DMS53 (cell line): ENCODE results near the gene EVC.
A peak's percentile ranks its signal among the peaks of the same experiment; 100 is the strongest.
"Not testable (repeated sequence)": the region's sequence is repeated elsewhere in the genome, so short reads cannot be mapped to it uniquely, and the experiment has no call there.

Experiments used
- DNase-seq: peaks from one replicate; lab custom pipeline; 2025; lab: John Stamatoyannopoulos, UW

Gene EVC

GRCh38 chr4:5812506-5813229 lies 101.7 kb downstream of the EVC start:
- peak; percentile 91 for DNase-seq

DNA sequence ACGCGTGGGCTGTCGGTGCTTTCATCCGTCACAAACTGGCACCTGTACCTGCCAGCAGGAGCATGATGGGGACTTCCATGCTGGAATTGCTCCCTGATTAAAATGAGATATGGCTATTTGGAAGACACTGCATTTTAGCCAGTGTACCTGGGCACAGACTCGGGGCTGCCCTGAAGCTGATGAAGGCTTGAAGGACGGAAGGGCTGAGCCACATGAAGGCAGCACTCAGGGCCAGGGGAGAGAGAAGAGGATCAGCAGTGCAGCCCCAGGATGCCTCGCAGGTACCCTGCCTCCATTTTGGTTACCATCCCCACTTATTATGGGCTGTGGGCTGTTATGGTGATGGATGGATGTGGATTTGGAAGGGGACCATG lies 102.9 kb downstream of the EVC start:
- no peak for DNase-seq

- no peak for DNase-seq
Measured at GRCh38 chr4:5814421-5814820, 103.4 kb downstream of the EVC start.

DNA sequence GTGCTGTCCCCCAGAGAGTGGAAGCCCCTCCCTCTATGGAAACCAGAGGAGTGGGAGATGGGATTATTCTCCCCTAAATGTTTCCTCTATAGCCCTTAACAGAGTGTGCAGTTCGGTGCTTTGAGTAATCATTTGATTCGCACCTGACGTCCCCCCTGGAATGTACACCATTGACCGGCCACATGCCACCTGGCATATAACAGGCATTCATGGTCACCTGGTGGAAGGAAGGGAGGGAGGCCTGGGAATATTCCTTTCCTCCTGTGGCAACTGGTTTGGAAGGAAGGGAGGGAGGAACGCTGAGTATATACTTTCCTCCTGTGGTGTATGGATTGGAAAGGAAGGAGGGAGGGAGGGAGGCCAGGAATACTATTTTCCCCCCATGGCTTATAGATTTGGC lies 104.6 kb downstream of the EVC start:
- DNase-seq = no peak

GRCh38 chr4:5816101-5816500 lies 105.1 kb downstream of the EVC start:
- DNase-seq = no peak

GRCh38 chr4:5816851-5817375 lies 105.9 kb downstream of the EVC start:
- no peak for DNase-seq

DNA sequence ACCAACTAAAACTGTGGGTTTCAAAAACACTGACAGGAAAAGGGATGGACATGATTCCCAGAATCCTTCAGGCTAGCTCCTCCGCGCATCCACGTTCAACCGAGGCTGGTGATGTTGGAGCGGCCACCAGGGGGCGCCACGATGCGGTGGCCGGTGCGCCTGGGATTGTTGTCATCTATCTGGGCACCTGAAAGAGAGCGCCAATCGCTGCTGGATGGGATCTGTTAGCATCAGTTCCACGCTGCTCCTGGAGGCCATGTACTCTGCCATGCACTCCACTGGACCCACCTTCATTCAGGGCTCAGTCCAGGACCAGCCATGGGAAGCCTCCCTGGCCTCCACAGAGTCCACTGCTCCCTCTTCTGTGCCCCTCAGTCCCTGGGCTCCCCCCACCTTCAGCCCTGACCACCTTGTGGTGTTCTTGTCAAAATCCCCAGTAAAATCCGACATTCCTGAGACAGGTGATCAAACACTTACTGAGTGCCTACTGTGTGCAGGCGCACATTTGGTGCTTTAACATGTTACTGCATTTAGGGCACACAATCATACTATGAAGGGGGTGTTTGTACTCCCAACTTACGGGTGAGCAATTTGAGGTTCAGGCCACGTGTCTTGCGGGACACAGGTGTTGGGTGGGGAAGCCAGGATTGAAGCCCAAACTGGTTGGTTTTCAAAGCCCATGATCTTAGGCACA lies 110.8 kb downstream of the EVC start:
- DNase-seq = peak; percentile 59

DNA sequence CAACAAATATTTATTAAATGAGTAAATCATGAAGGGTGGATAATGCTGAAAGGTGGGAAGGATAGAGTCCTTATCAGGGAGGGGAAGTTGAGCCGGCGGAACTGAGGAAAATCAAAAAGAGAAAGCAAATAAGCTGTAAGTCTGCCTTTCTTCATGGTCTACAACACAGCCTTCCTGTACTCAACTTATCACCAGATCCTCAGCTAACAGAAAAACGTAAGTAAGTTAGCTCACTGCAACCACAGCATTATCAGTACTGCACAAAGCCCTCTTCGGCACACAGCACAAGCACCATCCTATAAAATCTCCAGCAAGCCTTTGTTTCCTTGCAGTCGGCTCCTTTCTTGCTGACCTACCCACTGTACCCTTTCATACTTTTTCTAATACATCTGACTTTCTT lies 111.6 kb downstream of the EVC start:
- DNase-seq = no peak

DNA sequence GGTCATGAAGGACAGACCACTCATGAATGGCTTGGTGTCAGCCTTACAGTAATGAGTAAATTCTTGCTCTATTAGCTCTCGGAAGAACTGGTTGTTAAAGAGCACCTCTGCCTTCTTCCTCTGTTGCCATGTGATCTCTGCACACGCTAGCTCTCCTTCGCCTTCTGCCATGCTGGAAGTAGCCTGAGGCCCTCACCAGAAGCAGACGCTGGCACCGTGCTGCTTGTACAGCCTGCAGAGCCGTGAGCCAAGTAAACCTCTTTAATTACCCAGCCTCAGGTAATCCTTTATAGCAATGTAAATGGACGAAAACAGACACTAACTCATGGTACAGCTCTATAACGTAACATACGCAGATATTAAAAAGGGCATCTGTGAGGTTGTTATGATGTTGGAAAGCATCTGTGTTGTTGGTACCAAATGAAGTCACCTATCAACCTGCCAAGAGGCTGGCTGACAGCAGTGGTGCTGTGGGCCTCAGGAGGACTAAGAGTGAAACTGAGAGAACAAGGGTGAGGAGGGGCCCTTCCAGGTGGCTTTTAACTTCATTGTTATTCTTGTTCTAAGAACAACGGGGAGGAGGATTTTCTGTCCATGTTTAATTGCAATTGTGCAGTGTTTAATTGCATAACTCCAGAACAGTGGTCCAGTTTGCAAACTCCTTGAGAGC lies 112.7 kb downstream of the EVC start:
- no peak for DNase-seq

DNA sequence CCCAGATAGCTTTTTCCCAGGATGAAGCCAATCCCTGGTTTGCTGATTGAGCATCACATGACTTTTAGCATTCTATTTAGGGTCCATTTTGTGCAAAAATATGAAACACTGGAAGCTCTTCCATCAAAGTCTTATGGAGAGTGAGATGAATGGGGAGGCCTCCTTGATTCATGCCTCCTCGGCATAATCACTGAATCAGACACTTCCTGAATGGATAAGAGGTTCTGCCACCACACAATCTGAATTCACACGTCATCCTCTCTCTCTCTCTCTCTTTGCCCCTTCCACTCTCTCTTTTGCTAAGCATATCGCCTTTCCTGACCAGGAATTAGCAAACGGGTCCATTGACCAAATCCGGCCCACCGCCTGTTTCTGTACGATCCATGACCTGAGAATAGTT lies 113.2 kb downstream of the EVC start:
- no peak for DNase-seq

GRCh38 chr4:5824635-5825034 lies 113.6 kb downstream of the EVC start:
- peak; percentile 73 for DNase-seq

DNA sequence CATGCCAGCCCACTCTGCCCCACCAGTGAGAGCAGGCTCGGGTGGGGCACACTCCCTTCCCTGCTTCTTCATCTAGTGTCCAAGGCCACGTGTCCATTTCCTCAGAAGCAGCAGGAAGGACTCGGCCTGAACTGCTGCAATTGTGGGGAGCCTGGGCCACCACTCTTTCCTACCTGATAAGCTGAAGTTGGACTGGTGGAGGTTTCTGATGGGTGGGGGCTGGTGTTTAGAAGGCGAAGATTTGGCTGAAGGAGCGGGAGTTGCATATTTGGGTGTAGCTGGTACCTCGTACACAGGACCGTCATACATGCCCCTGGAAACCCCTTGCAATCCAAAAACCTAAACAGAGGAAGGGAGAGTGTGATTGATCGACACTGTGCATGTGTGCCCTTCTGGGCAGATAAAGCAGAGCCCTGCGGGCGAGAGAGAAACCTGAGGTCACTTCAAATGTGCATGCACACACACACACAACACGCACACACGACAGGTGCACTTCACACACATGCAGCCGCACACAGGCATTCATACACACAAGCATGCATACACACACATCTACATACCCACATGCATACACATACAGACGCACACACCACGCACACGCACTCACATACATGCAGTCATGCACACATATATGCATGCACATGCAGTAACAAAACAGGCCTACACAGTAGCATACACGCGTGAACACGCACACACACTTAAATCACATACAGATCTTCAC lies 114.5 kb downstream of the EVC start:
- no peak for DNase-seq

GRCh38 chr4:5826437-5827107 lies 115.6 kb downstream of the EVC start:
- no peak for DNase-seq

DNA sequence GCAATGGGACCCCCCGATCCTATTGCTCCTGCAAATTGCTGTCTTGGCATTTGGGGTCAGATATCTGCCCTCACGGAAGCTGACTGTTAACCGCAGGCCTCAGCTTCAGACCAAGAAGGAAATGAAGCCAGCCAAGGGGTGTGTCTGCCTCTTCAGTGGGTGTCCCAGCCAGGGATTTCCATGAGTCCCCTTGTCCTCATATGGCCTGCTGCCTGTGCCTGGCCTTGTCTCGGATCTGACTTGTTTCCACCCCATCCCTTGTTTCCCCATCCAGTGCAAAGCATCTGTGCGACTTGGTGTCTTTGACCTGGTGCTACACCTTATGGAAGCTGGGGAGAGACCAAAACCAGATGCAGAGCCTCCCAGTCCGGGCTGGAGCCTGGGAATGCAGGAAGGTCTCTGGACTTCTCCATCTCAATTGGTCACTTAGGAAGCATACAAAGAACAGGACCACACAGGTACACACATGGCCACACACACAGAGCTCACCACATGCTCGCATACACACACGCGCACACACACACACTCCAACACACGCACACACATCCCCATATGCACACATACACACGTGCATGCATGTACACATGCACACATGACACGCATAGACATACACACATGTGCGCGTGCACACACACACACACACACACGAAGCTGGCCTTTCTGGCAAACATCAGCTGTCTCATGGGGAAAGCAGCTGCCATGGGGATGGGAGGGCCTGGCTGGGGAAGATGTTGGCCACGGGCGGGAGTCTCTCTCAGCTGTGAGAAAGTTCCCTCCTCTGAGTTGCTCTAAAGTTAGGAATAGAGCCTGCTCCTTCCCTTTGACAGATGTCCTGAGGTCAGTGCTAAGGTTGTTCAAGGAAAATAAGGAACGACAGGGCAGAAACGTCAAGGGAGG lies 116.4 kb downstream of the EVC start:
- no peak for DNase-seq

DNA sequence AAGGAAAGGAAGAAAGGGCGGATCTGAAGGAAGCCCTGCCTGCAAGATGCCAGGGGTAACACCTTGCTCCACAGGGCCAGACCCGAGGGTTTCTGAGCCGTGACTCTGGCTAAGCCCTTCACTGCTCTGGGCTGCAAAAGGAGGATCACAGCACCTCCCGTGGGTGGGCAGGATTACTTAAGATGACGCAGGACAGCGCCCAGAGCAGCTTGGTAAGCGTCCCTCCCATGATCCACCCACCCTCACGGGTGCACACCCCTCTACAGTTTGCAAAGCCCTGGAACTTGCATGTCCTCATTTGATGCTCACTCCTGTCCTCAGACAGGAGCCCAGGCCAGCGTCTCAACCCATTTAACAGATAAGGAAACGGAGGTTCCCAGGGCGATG lies 117.0 kb downstream of the EVC start:
- no peak for DNase-seq

GRCh38 chr4:5836943-5837342 lies 125.9 kb downstream of the EVC start:
- peak; percentile 94 for DNase-seq

DNA sequence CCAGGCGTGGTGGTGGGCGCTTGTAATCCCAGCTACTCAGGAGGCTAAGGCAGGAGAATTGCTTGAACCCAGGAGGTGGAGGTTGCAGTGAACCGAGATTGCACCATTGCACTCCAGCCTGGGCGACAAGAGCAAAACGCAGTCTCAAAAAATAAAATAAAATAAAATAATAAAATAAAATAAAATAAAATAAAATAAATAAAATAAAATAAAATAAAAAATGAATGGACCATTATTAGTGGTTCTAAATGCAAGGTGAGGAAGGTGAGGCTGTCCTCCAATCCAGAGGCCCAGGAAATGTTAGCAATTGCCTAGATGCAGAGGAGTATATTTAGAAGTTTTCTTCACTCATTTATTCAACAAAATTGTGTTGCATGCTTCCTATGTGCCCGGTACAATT lies 126.5 kb downstream of the EVC start:
- not testable (repeated sequence) for DNase-seq

DNA sequence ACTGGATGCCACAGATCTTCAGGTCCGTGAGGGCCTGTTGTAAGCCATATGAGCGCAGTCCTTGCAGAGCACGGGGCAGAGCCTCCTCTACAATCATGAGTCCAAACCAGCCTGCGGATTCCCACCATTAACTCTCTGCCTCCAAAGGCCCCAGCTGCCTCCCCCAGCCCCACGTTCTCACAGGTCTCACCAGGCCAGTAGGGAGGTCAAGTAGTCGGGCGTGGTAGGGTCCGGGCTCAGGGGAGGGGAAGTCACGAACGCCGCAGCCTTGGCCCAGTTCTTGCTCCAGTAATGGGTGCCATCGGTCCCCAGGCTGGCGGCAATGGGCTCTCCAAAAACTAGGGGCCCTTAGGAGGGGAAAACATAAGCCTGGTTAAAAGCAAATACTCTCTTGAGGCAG lies 128.3 kb downstream of the EVC start:
- no peak for DNase-seq

- DNase-seq = no peak
Measured at GRCh38 chr4:5839751-5840674, 129.0 kb downstream of the EVC start.

- DNase-seq = no peak
Measured at GRCh38 chr4:5842456-5842855, 131.5 kb downstream of the EVC start.
